SK-N-SH (cell line): ENCODE data around the gene TMEM184A. TPM values are rescaled to one million over a fixed set of nuclear protein-coding genes. Genes with fewer than 3 reads are reported as not detected.

Source experiments
- CTCF ChIA-PET: fragments of 300-600, 350-600 bp; formaldehyde crosslinking; extraction: SDS; loops from one replicate; lab custom pipeline; 2021; lab: Yijun Ruan, JAX
- POLR2A ChIA-PET: fragments of 350-600 bp; sonication (Branson Sonifier 250); formaldehyde crosslinking; extraction: SDS; loops from one replicate; lab custom pipeline; 2020; ENCODE audit warnings: antibody characterized with exemption, inconsistent platforms; lab: Yijun Ruan, JAX
- DNase-seq: peaks from one replicate; pipeline ENCODE4 v3.0.0; 2012
- H2AFZ ChIP-seq: fragments of 200-600 bp; sonication (generic); 2 replicates; pipeline ENCODE4 v1.8.1; 2016; ENCODE audit warnings: antibody characterized with exemption, mild to moderate bottlenecking, low read depth
- H3F3A ChIP-seq: fragments of 200-600 bp; sonication (generic); replicated peaks from 2 replicates; pipeline ENCODE3; 2016; ENCODE audit warnings: antibody characterized with exemption, mild to moderate bottlenecking; ENCODE audit not compliant: insufficient read depth
- H3K27ac ChIP-seq, 2 experiments: fragments of 200-500 bp in 1 of 2; fragments of 200-600 bp in 1 of 2; sonication (Bioruptor generic) in 1 of 2; sonication (generic), shearing (Covaris generic) in 1 of 2; 2 replicates each; pipeline versions ENCODE4 v1.5.1 to v1.6.1; 2014 to 2016; ENCODE audit warnings: low read depth in 2 of 2, inconsistent platforms in 1 of 2, low read length in 1 of 2, mild to moderate bottlenecking in 1 of 2, mixed read lengths in 1 of 2
- H3K27me3 ChIP-seq: fragments of 200-600 bp; sonication (generic), shearing (Covaris generic); 2 replicates; pipeline ENCODE4 v1.6.1; 2016; ENCODE audit warnings: mixed run types; ENCODE audit not compliant: insufficient read depth
- H3K36me3 ChIP-seq, 2 experiments: fragments of 200-500 bp in 1 of 2; fragments of 200-600 bp in 1 of 2; sonication (Bioruptor generic) in 1 of 2; sonication (generic) in 1 of 2; replicated peaks in 1 of 2; 2 replicates each; pipeline versions ENCODE3 to v1.5.1; 2014 to 2016; ENCODE audit warnings: low read length in 1 of 2, mild to moderate bottlenecking in 1 of 2; ENCODE audit not compliant: insufficient read depth in 2 of 2, control insufficient read depth in 1 of 2
- H3K4me1 ChIP-seq, 2 experiments: fragments of 200-500 bp in 1 of 2; fragments of 200-600 bp in 1 of 2; sonication (Bioruptor generic) in 1 of 2; sonication (generic), shearing (Covaris generic) in 1 of 2; 2 replicates each; pipeline versions ENCODE4 v1.5.1 to v1.6.1; 2014 to 2016; ENCODE audit warnings: low read depth in 1 of 2, low read length in 1 of 2, mixed run types in 1 of 2; ENCODE audit not compliant: insufficient read depth in 2 of 2, control insufficient read depth in 1 of 2
- H3K4me2 ChIP-seq: fragments of 200-600 bp; sonication (generic), shearing (Covaris generic); 2 replicates; pipeline ENCODE4 v1.6.1; 2017; ENCODE audit warnings: mixed run types
- H3K4me3 ChIP-seq, 2 experiments: fragments of 200-500 bp in 1 of 2; fragments of 200-600 bp in 1 of 2; sonication (Bioruptor generic) in 1 of 2; sonication (generic), shearing (Covaris generic) in 1 of 2; 2 replicates each; pipeline versions ENCODE4 v1.5.1 to v1.8.1; 2014 to 2016; ENCODE audit warnings: low read depth in 2 of 2, inconsistent platforms in 1 of 2, low read length in 1 of 2, mild to moderate bottlenecking in 1 of 2, mixed read lengths in 1 of 2, moderate library complexity in 1 of 2
- H3K79me2 ChIP-seq: fragments of 200-600 bp; sonication (generic); 2 replicates; pipeline ENCODE4 v1.8.1; 2017; ENCODE audit warnings: mild to moderate bottlenecking; ENCODE audit not compliant: insufficient read depth
- H3K9ac ChIP-seq: fragments of 200-600 bp; sonication (generic); 2 replicates; pipeline ENCODE4 v1.6.1; 2017; ENCODE audit warnings: mixed run types
- H3K9me2 ChIP-seq: fragments of 200-600 bp; sonication (generic); 2 replicates; pipeline ENCODE4 v1.6.1; 2017; ENCODE audit warnings: mixed run types
- H3K9me3 ChIP-seq: fragments of 200-600 bp; sonication (generic); 2 replicates; pipeline ENCODE4 v1.6.1; 2017; ENCODE audit warnings: mixed run types, mild to moderate bottlenecking, moderate library complexity
- H4K20me1 ChIP-seq: fragments of 200-600 bp; sonication (generic); 2 replicates; pipeline ENCODE4 v1.6.1; 2017; ENCODE audit warnings: mild to moderate bottlenecking, mixed run types; ENCODE audit not compliant: insufficient read depth
- EP300 ChIP-seq, 2 experiments: IDR thresholded peaks; 2 replicates each; pipeline versions ENCODE4 v1.4.0 to v1.6.1; 2012; ENCODE audit warnings: borderline replicate concordance in 1 of 2, low read depth in 1 of 2, low read length in 1 of 2
- EZH2phosphoT487 ChIP-seq: fragments of 200-600 bp; sonication (generic); IDR thresholded peaks from 2 replicates; pipeline ENCODE4 v1.6.1; 2017; ENCODE audit warnings: low read depth, mixed run types, mild to moderate bottlenecking, antibody characterized with exemption, moderate library complexity, borderline replicate concordance
- FOXJ3 ChIP-seq: sonication (generic); formaldehyde crosslinking; IDR thresholded peaks from 2 replicates; pipeline ENCODE4 v1.5.1; 2020; ENCODE audit warnings: mild to moderate bottlenecking, missing genetic modification reagents
- FOXM1 ChIP-seq: IDR thresholded peaks from 2 replicates; pipeline ENCODE4 v1.4.0; 2012; ENCODE audit warnings: low read depth, mild to moderate bottlenecking
- GABPA ChIP-seq: IDR thresholded peaks from 2 replicates; pipeline ENCODE4 v1.4.0; 2012; ENCODE audit warnings: low read depth, mild to moderate bottlenecking
- GATA2 ChIP-seq: sonication (generic); formaldehyde crosslinking; IDR thresholded peaks from 2 replicates; pipeline ENCODE4 v1.5.0; 2020; ENCODE audit warnings: mild to moderate bottlenecking, missing genetic modification reagents
- IRF3 ChIP-seq: fragments of 150-350 bp; IDR thresholded peaks from 2 replicates; pipeline ENCODE4 v1.6.1; 2016; ENCODE audit warnings: mild to moderate bottlenecking, low read depth, low read length
- JUND ChIP-seq: IDR thresholded peaks from 2 replicates; pipeline ENCODE4 v1.4.0; 2012
- MAX ChIP-seq: IDR thresholded peaks from 2 replicates; pipeline ENCODE4 v1.4.0; 2012; ENCODE audit warnings: low read depth
- REST ChIP-seq: IDR thresholded peaks from 2 replicates; pipeline ENCODE4 v1.6.1; 2012; ENCODE audit warnings: mild to moderate bottlenecking, low read depth, low read length, moderate library complexity
- RFX5 ChIP-seq: IDR thresholded peaks from 2 replicates; pipeline ENCODE4 v1.6.1; 2012; ENCODE audit warnings: mild to moderate bottlenecking, improper control_type of control experiment, low read length
- USF2 ChIP-seq: fragments of 150-350 bp; IDR thresholded peaks from 2 replicates; pipeline ENCODE4 v1.6.1; 2017; ENCODE audit warnings: antibody characterized with exemption, low read length, low read depth, borderline replicate concordance
- YY1 ChIP-seq: IDR thresholded peaks from 2 replicates; pipeline ENCODE4 v1.4.0; 2012; ENCODE audit warnings: low read depth, mild to moderate bottlenecking
- WGBS: methylation state at CpG from one replicate; pipeline ENCODE4 v1.1.6; 2017; ENCODE audit warnings: low lambda C conversion rate; 5-methylcytosine and 5-hydroxymethylcytosine counted together
- polyA plus RNA-seq, 3 experiments: library from polyadenylated mRNA; depleted of rRNA; stranded (reverse); fragments of >200 nt; gene quantifications; 2 replicates each; pipeline ENCODE4 v1.2.3, GENCODE V29; 2012

Gene TMEM184A
- polyA plus RNA-seq, 1 of the 3 experiments (the other 2 are of a cell fraction): 1.5 TPM

- Histone ChIP-seq H3K27me3 (no peaks in the 10 kb centered on the region), H4K20me1 (no peaks in the 10 kb centered on the region), H3K9me3 (no peaks in the 10 kb centered on the region), H3F3A (peaks cover 13% of the 10 kb centered on the region), H3K27ac (no peak overlapping the region), H3K79me2 (no peaks in the 10 kb centered on the region), H3K9me2 (no peaks in the 10 kb centered on the region), H3K36me3 (peaks cover 0 to 3% of the 10 kb centered on the region in 2 experiments), H2AFZ (no peak overlapping the region), H3K4me2 (no peak overlapping the region), H3K9ac (no peak overlapping the region), H3K4me1 (peaks cover 0 to 7% of the 10 kb centered on the region in 2 experiments; a peak in 1 of 4 replicates), H3K4me3 (no peak overlapping the region)
- ChIA-PET CTCF (interaction anchor here (0.5 to 1.6 kb wide), 2 partner anchors 559 to 771 kb away, joined by 3 to 4 read pairs; no protein-coding TSS in a partner anchor), POLR2A (no interaction called here)
- DNase-seq: no peak
- 84% methylated on average over 15 of the region's 15 CpGs for WGBS
- TF ChIP-seq JUND: no peak
- TF ChIP-seq GATA2 (CRISPR knock-in tag): no peak
- no peak for TF ChIP-seq EP300 (IDR thresholded peaks at IDR 0.05; ENCODE audit: borderline replicate concordance in 1 of 2, low read depth in 1 of 2, low read length in 1 of 2)
- TF ChIP-seq RFX5: no peak
- TF ChIP-seq REST: no peak
- no peak for TF ChIP-seq FOXJ3
- TF ChIP-seq EZH2phosphoT487: no peak
- no peak for TF ChIP-seq FOXM1
- no peak for TF ChIP-seq GABPA
- no peak for TF ChIP-seq MAX
- TF ChIP-seq IRF3: no peak
- no peak for TF ChIP-seq USF2
- TF ChIP-seq YY1: no peak
These were observed 20.7 kb upstream of the TMEM184A start for GRCh38 chr7:1576521-1577253.
